Renal pelvis (tissue), 4 donors: Measurements from ENCODE around the gene CTDSPL2. TPM values are rescaled to one million over a fixed set of nuclear protein-coding genes. Genes with fewer than 3 reads are reported as not detected.
A peak's percentile ranks its signal among the peaks of the same experiment; 100 is the strongest.
"Not testable (repeated sequence)": the region's sequence is repeated elsewhere in the genome, so short reads cannot be mapped to it uniquely, and the experiment has no call there.

Source experiments
- DNase-seq: peaks from one replicate; pipeline ENCODE4 v3.0.0-alpha.2; 2013
- polyA plus RNA-seq, 3 donors: library from polyadenylated mRNA; unstranded; fragments of 120-200 nt; gene quantifications; one replicate each; pipeline ENCODE4 v1.2.1, GENCODE V29; 2013; ENCODE audit not compliant: insufficient read length in 3 of 3

Gene CTDSPL2
- polyA plus RNA-seq, 3 donors: 56.4 to 62.8 (median 56.7) TPM

- no peak for DNase-seq
Observed at GRCh38 chr15:44468709-44469385, 41.4 kb downstream of the CTDSPL2 start.

- no peak for DNase-seq
Observed at GRCh38 chr15:44471885-44472455, 44.5 kb downstream of the CTDSPL2 start.

GRCh38 chr15:44479343-44479742 lies 51.9 kb downstream of the CTDSPL2 start:
- no peak for DNase-seq

- DNase-seq: no peak
Observed at GRCh38 chr15:44482090-44482489, 54.7 kb downstream of the CTDSPL2 start.

- DNase-seq: no peak
Observed at GRCh38 chr15:44485880-44486279, 58.5 kb downstream of the CTDSPL2 start.

GRCh38 chr15:44489464-44489863 lies 62.0 kb downstream of the CTDSPL2 start:
- no peak for DNase-seq

GRCh38 chr15:44490622-44491021 lies 63.2 kb downstream of the CTDSPL2 start:
- DNase-seq: no peak

GRCh38 chr15:44492040-44492439 lies 64.6 kb downstream of the CTDSPL2 start:
- DNase-seq: no peak

- DNase-seq: no peak
Observed at GRCh38 chr15:44492672-44493071, 65.2 kb downstream of the CTDSPL2 start.

- DNase-seq: no peak
Observed at GRCh38 chr15:44495562-44495961, 68.1 kb downstream of the CTDSPL2 start.

GRCh38 chr15:44500555-44500954 lies 73.1 kb downstream of the CTDSPL2 start:
- DNase-seq: no peak

GRCh38 chr15:44501768-44502366 lies 74.4 kb downstream of the CTDSPL2 start:
- peak; percentile 37 for DNase-seq

GRCh38 chr15:44516436-44516835 lies 89.0 kb downstream of the CTDSPL2 start:
- DNase-seq: no peak

GRCh38 chr15:44519537-44519936 lies 92.1 kb downstream of the CTDSPL2 start:
- no peak for DNase-seq

- DNase-seq: no peak
Observed at GRCh38 chr15:44525018-44525417, 97.6 kb downstream of the CTDSPL2 start.

GRCh38 chr15:44527241-44527640 lies 99.8 kb downstream of the CTDSPL2 start:
- no peak for DNase-seq

GRCh38 chr15:44529864-44530604 lies 102.6 kb downstream of the CTDSPL2 start:
- no peak for DNase-seq

GRCh38 chr15:44530653-44531052 lies 103.2 kb downstream of the CTDSPL2 start:
- DNase-seq: no peak

- not testable (repeated sequence) for DNase-seq
Observed at GRCh38 chr15:44532275-44532674, 104.8 kb downstream of the CTDSPL2 start.

- DNase-seq: no peak
Observed at GRCh38 chr15:44532689-44533088, 105.3 kb downstream of the CTDSPL2 start.

- no peak for DNase-seq
Observed at GRCh38 chr15:44535092-44535491, 107.7 kb downstream of the CTDSPL2 start.

- peak; percentile 54 for DNase-seq
Observed at GRCh38 chr15:44535523-44536301, 108.3 kb downstream of the CTDSPL2 start.
